Measurements from ENCODE around the gene CBY1.

Gene CBY1

GRCh38 chr22:38652859-38653258 is 3.6 kb upstream of the CBY1 start:
- no peak for DNase-seq

GRCh38 chr22:38653741-38654140 is 2.7 kb upstream of the CBY1 start:
- DNase-seq: no peak

- DNase-seq: no peak
Measured at GRCh38 chr22:38655519-38656255, 751 bp upstream of the CBY1 start.

GRCh38 chr22:38657045-38657909 is 839 bp downstream of the CBY1 start:
- peak; percentile 4 to 34 for DNase-seq

- no peak for DNase-seq
Measured at GRCh38 chr22:38674888-38675287, 18.4 kb downstream of the CBY1 start.

GRCh38 chr22:38675833-38676232 is 19.4 kb downstream of the CBY1 start:
- no peak for DNase-seq

GRCh38 chr22:38681582-38682335 is 25.3 kb downstream of the CBY1 start, which contains the start of gene TOMM22:
TSS of gene TOMM22 (plus strand) at chr22:38681957. CDS start at chr22:38681979, 22 bp downstream.
- DNase-seq: peak; percentile 84 to 87

- DNase-seq: no peak
Measured at GRCh38 chr22:38684895-38685294, 28.5 kb downstream of the CBY1 start.

- DNase-seq: no peak
Measured at GRCh38 chr22:38685761-38686160, 29.3 kb downstream of the CBY1 start.

GRCh38 chr22:38689651-38690050 is 33.2 kb downstream of the CBY1 start:
- no peak for DNase-seq

GRCh38 chr22:38694049-38694448 is 37.6 kb downstream of the CBY1 start:
- no peak for DNase-seq

GRCh38 chr22:38694940-38695339 is 38.5 kb downstream of the CBY1 start:
- no peak for DNase-seq

- DNase-seq: peak; percentile 23 to 37
Measured at GRCh38 chr22:38696606-38697424, 40.4 kb downstream of the CBY1 start.

- DNase-seq: no peak
Measured at GRCh38 chr22:38697425-38698089, 41.1 kb downstream of the CBY1 start.

- DNase-seq: no peak
Measured at GRCh38 chr22:38698407-38699094, 42.1 kb downstream of the CBY1 start.

GRCh38 chr22:38699143-38699542 is 42.7 kb downstream of the CBY1 start:
- no peak for DNase-seq

GRCh38 chr22:38699784-38700183 is 43.3 kb downstream of the CBY1 start:
- no peak for DNase-seq

GRCh38 chr22:38700270-38700788 is 43.9 kb downstream of the CBY1 start:
- DNase-seq: no peak

GRCh38 chr22:38700789-38701628 is 44.6 kb downstream of the CBY1 start, which contains the start of gene JOSD1:
TSS of gene JOSD1 (minus strand) at chr22:38700943. CDS start at chr22:38699987, 956 bp downstream.
- peak; percentile 97 to 98 for DNase-seq
